K562 (cell line): ENCODE results near the gene NHLRC2. TPM values are rescaled to one million over a fixed set of nuclear protein-coding genes. Genes with fewer than 3 reads are reported as not detected.

Source experiments
- C11orf30 ChIP-seq: fragments of 450-650 bp; IDR thresholded peaks from 2 replicates; pipeline ENCODE4 v1.6.1; 2016; ENCODE audit warnings: low read depth, mild to moderate bottlenecking
- MAFF ChIP-seq: IDR thresholded peaks from 2 replicates; pipeline ENCODE4 v1.6.1; 2012; ENCODE audit warnings: low read length, improper control_type of control experiment
- MAFG ChIP-seq: fragments of 450-650 bp; conservative IDR thresholded peaks from 2 replicates; pipeline ENCODE4 v1.6.1; 2016; ENCODE audit warnings: missing genetic modification characterization, missing compliant biosample characterization
- ZNF589 ChIP-seq: fragments of 200-800 bp; sonication (Bioruptor generic); IDR thresholded peaks from 2 replicates; pipeline ENCODE4 v1.6.1; 2016; ENCODE audit warnings: low read depth, missing genetic modification characterization, missing compliant biosample characterization
- polyA plus RNA-seq, 8 experiments: library from polyadenylated mRNA; depleted of rRNA in 4 of 8; stranded (reverse) in 5 of 8; unstranded in 3 of 8; fragments of >200 nt; fragmentation: Nextera tagmentation in 2 of 8; fragmentation: Illumina TruSeq in 1 of 8; extraction: Ambion mirVana in 2 of 8; extraction: Trizol in 1 of 8; gene quantifications; 2 replicates each; pipeline versions ENCODE4 v1.2.1 to v1.2.3, GENCODE V29; 2011 to 2014; ENCODE audit warnings: inconsistent platforms in 1 of 8, missing spikeins in 1 of 8
- total RNA-seq, 7 experiments: library from RNA; depleted of rRNA in 6 of 7; stranded (reverse); fragments of >200 nt in 6 of 7; fragmentation: Illumina TruSeq in 2 of 7; extraction: Trizol in 2 of 7; gene quantifications; 2 replicates each; pipeline versions ENCODE4 v1.2.1 to v1.2.3, GENCODE V29; 2011 to 2021; ENCODE audit warnings: low replicate concordance in 1 of 7
- TF ChIP-seq, protein P1 (sequence below): IDR thresholded peaks from 2 replicates; pipeline ENCODE4 v1.6.1; 2016; ENCODE audit warnings: missing genetic modification characterization, missing compliant biosample characterization
- TF ChIP-seq, protein P2 (sequence below): sonication (generic); formaldehyde crosslinking; IDR thresholded peaks from 2 replicates; pipeline ENCODE4 v1.8.1; 2023; ENCODE audit warnings: mild to moderate bottlenecking, missing genetic modification reagents
- TF ChIP-seq, protein P3 (sequence below): sonication (generic); formaldehyde crosslinking; IDR thresholded peaks from 2 replicates; pipeline ENCODE4 v1.8.1; 2022; ENCODE audit warnings: missing genetic modification reagents

The NHLRC2 gene
- total and polyA plus RNA-seq, 9 of the 15 experiments (the other 6 are each of a cell fraction or from before 2014, with no cell fraction given): 1.5 to 22.4 (median 10.3) TPM

DNA sequence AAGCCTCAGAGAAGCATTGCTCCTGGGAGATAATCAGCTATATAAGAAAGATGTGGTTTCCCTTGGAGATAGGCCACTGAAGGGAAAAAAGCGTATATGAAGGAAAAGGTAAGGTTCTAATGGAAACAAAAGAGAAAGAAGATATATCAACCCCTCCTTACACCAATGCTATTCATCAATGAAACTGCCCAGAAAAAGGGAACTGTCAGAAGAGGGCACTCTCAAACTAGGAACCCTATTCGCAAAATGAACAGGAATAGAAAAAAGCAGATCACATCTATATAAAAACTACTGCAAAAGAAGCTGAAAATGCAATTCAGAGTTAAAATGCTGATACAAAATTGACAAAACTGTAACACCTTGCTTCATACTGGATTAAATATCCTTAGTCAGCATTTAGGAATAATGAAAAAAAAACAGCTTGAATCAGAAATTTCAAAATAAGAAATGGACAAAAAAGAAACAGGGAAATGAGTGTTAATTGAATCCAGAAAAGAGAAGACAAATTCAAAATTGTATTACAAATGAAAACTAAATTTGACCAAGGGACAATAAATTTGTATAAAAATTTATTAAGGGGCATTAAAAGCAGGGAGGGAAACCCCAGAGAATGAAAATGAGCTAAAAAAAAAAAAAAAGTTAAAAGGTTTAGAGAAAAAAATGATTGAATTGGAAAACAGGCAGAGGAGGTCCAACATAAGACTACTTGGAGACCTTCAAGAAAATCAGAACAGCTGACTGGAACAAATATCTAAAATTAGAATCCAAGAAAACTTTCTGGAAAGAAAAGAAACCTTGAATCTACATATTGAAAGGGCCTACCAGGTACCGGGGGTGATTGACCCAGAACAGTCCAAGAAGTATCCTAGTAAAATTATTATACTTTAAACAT is 17.9 kb downstream of the NHLRC2 start (continued):
- TF ChIP-seq, protein P1, sequence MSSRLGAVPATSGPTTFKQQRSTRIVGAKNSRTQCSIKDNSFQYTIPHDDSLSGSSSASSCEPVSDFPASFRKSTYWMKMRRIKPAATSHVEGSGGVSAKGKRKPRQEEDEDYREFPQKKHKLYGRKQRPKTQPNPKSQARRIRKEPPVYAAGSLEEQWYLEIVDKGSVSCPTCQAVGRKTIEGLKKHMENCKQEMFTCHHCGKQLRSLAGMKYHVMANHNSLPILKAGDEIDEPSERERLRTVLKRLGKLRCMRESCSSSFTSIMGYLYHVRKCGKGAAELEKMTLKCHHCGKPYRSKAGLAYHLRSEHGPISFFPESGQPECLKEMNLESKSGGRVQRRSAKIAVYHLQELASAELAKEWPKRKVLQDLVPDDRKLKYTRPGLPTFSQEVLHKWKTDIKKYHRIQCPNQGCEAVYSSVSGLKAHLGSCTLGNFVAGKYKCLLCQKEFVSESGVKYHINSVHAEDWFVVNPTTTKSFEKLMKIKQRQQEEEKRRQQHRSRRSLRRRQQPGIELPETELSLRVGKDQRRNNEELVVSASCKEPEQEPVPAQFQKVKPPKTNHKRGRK: no peak
- TF ChIP-seq, protein P2, sequence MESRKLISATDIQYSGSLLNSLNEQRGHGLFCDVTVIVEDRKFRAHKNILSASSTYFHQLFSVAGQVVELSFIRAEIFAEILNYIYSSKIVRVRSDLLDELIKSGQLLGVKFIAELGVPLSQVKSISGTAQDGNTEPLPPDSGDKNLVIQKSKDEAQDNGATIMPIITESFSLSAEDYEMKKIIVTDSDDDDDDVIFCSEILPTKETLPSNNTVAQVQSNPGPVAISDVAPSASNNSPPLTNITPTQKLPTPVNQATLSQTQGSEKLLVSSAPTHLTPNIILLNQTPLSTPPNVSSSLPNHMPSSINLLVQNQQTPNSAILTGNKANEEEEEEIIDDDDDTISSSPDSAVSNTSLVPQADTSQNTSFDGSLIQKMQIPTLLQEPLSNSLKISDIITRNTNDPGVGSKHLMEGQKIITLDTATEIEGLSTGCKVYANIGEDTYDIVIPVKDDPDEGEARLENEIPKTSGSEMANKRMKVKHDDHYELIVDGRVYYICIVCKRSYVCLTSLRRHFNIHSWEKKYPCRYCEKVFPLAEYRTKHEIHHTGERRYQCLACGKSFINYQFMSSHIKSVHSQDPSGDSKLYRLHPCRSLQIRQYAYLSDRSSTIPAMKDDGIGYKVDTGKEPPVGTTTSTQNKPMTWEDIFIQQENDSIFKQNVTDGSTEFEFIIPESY (CRISPR knock-in tag): no peak
- TF ChIP-seq MAFG (tag) (peak; percentile 84), ZNF589 (CRISPR knock-in tag) (no peak), C11orf30 (peak; percentile 81), MAFF (peak; percentile 89)
- TF ChIP-seq, protein P3, sequence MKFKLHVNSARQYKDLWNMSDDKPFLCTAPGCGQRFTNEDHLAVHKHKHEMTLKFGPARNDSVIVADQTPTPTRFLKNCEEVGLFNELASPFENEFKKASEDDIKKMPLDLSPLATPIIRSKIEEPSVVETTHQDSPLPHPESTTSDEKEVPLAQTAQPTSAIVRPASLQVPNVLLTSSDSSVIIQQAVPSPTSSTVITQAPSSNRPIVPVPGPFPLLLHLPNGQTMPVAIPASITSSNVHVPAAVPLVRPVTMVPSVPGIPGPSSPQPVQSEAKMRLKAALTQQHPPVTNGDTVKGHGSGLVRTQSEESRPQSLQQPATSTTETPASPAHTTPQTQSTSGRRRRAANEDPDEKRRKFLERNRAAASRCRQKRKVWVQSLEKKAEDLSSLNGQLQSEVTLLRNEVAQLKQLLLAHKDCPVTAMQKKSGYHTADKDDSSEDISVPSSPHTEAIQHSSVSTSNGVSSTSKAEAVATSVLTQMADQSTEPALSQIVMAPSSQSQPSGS (CRISPR knock-in tag): no peak
